ENCODE results near the gene LRRC8C.
"Not testable (repeated sequence)": the region's sequence is repeated elsewhere in the genome, so short reads cannot be mapped to it uniquely, and the experiment has no call there.

The LRRC8C gene

GRCh38 chr1:89608319-89608983 is 24.5 kb upstream of the LRRC8C start:
- FAIRE-seq: no peak

- FAIRE-seq: no peak
Observed at GRCh38 chr1:89608984-89609725, 23.8 kb upstream of the LRRC8C start.

- no peak for FAIRE-seq
Observed at GRCh38 chr1:89609781-89610456, 23.0 kb upstream of the LRRC8C start.

GRCh38 chr1:89610457-89611011 is 22.4 kb upstream of the LRRC8C start:
- FAIRE-seq: no peak

- no peak for FAIRE-seq
Observed at GRCh38 chr1:89611721-89612120, 21.2 kb upstream of the LRRC8C start.

GRCh38 chr1:89613928-89614327 is 19.0 kb upstream of the LRRC8C start:
- no peak for FAIRE-seq

- FAIRE-seq: no peak
Observed at GRCh38 chr1:89615676-89616598, 17.0 kb upstream of the LRRC8C start.

- no peak for FAIRE-seq
Observed at GRCh38 chr1:89616844-89617627, 15.9 kb upstream of the LRRC8C start.

- no peak for FAIRE-seq
Observed at GRCh38 chr1:89620664-89621063, 12.3 kb upstream of the LRRC8C start.

- FAIRE-seq: no peak
Observed at GRCh38 chr1:89622895-89623294, 10.0 kb upstream of the LRRC8C start.

GRCh38 chr1:89624314-89624713 is 8.6 kb upstream of the LRRC8C start:
- no peak for FAIRE-seq

GRCh38 chr1:89624715-89625323 is 8.1 kb upstream of the LRRC8C start:
- FAIRE-seq: no peak

GRCh38 chr1:89627596-89627962 is 5.3 kb upstream of the LRRC8C start:
- no peak for FAIRE-seq

GRCh38 chr1:89629146-89629545 is 3.8 kb upstream of the LRRC8C start:
- no peak for FAIRE-seq

- not testable (repeated sequence) for FAIRE-seq
Observed at GRCh38 chr1:89629600-89629999, 3.3 kb upstream of the LRRC8C start.

- no peak for FAIRE-seq
Observed at GRCh38 chr1:89630048-89630447, 2.9 kb upstream of the LRRC8C start.

GRCh38 chr1:89631816-89632656 is 884 bp upstream of the LRRC8C start:
- FAIRE-seq: no peak

- no peak for FAIRE-seq
Observed at GRCh38 chr1:89633248-89633799, 404 bp downstream of the LRRC8C start.

GRCh38 chr1:89633800-89634625 is 1.1 kb downstream of the LRRC8C start:
- FAIRE-seq: no peak

Data from TTC549 (cell line).